Measurements from ENCODE around the gene UBXN11. TPM values are rescaled to one million over a fixed set of nuclear protein-coding genes. Genes with fewer than 3 reads are reported as not detected.

Gene UBXN11
- total RNA-seq, 1 experiment from 2014 or later = 5.3 TPM

DNA sequence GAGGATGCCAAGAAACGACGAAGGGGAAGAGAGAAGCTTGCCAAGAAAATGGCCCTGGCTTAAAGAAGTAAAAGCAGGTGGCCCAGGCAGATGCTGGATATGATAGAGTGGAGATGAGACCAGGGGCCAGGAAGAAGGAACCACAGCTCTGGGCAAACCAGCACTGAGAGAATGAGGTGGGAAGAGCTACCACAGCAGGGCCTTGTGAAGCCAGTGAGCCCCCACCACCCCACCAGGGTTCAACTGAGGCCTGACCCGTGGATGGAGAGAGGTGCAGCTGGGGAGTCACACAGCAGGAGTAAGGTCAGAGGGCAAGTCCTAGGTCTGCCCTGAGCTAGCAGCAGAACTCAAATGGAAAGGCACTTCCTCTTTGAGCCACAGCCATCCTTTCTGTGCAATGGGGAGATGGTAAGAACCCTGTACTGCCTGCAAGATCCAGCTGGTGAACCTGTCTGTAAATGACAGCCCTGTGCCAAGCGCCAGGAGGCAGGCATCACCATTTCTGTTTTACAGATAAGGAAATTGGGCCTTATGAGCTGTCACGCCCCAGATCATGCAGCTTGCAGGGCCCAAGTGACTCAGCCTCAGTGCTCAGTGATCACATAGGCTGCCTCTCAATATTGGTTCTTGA, 18.0 kb downstream of the UBXN11 start:
- Histone ChIP-seq H3K27ac (no peak overlapping the region), H3K4me1 (peaks cover 23% of the 10 kb centered on the region), H3K36me3 (no peaks in the 10 kb centered on the region), H3K4me3 (no peak overlapping the region), H3K27me3 (no peaks in the 10 kb centered on the region), H3K9me3 (replicated peaks) (no peaks in the 10 kb centered on the region)
- no peak for DNase-seq

DNA sequence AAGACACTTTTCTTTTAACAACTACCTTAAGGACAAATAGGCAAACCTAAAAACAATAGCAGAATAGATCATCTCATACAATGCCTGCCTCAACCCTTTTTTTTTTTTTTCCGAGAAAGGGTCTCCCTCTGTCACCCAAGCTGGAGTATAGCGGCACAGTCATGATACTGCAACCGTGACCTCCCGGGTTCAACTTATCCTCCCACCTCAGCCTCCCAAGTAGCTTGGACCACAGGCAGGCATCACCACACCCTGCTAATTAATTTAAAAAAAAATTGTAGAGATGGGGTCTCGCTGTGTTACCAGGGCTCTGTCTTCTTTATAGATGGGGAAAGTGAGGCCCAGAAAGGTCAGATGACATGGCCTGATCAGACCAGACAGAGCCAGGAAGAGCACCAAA, 18.6 kb downstream of the UBXN11 start:
- H3K36me3 ChIP-seq = no peaks in the 10 kb centered on the region
- no peaks in the 10 kb centered on the region for H3K27me3 ChIP-seq
- no peaks in the 10 kb centered on the region for H3K9me3 ChIP-seq (replicated peaks)
- H3K4me1 ChIP-seq = peaks cover 23% of the 10 kb centered on the region
- H3K27ac ChIP-seq = no peak overlapping the region
- DNase-seq = no peak
- H3K4me3 ChIP-seq = no peak overlapping the region

DNA sequence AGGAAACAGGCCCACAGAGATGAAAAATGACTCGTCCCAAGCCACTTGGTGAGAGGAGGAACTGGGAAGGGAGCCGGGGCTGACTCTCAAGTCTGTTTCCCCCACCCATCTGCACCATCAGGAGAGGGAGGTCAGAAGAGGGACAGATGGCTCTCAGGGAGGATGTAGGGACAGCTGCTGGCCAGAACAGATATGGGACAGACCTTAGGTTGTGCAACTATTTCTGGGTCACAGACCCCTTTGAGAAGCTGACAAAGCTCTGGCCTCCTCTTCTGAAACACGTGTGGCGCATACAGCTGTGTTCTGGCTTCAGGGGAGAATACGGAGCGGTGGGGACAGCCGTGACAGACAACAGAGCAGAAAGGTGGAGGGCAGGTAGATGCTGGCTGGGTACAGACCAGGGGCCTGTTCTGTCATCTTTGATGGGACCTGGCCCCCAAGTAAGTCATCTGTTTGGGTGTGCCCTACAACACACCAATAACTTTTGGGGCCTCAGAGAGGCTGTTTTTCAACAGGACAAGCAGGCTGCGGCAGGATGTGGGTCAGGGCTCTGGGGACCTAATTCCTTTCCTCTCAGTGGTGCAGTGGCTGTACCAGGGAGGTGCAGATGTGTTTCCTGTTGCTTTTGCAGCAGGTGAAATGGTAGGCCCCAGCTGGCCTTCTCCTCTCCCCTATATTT, 19.3 kb downstream of the UBXN11 start:
- Histone ChIP-seq H3K36me3 (no peaks in the 10 kb centered on the region), H3K4me1 (peaks cover 23% of the 10 kb centered on the region), H3K27ac (peak overlapping the region; percentile 39), H3K4me3 (no peak overlapping the region), H3K27me3 (no peaks in the 10 kb centered on the region), H3K9me3 (replicated peaks) (no peaks in the 10 kb centered on the region)
- peak; percentile 40 to 62 for DNase-seq

DNA sequence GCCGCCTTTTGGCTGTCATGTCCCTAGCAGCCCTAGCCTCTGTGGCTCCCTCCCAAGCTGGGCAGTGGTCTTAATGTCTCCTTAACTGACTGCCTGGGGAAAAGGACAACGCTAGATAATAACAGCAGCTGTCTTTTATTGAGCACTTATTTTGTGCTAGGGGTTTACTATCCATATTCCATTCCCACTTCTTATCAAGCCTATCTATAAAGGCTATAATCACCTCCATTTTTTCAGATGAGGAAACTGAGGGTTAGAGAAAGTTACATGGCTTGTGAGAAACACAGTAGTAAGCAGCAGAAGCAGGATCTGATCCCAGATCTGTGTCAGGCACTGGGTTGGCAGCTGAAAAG, 20.4 kb downstream of the UBXN11 start:
- H3K27me3 ChIP-seq = no peaks in the 10 kb centered on the region
- DNase-seq = no peak

DNA sequence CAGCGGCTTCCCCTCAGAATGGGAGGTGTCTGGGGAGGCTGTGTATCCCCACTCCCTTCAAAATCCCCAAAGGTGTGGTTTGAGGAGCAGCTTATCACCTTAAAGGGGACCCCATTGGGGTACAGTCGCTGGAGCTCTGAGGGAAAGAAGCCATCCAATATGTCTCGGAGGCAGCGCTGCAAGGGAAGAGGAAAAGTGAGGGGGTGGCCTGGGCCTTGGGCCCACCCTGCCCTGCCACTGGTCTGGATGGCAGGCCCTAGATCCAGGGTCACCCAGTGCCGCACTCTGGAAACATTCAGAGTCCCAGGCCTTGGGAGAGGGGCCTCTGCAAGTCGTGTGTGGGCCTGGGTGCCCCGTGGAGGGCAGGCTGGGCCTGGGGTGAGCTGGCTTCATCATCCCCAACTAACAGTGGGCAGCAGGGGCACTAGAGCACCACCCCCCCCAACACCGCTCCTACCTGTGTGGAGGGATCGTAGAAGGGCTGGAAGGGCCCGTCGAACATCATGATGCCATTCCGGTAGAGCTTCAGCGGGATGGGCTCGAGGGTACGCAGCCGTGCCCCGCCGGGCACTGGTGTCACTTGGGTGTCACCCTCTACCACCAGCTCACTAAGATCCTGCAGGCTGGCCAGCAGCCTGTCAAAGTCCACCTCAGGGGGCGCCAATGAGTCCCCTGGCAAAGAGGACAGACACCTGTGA, 20.9 kb downstream of the UBXN11 start:
- H3K27ac ChIP-seq = no peak overlapping the region
- no peaks in the 10 kb centered on the region for H3K9me3 ChIP-seq (replicated peaks)
- DNase-seq = peak; percentile 41 to 52
- no peaks in the 10 kb centered on the region for H3K27me3 ChIP-seq
- H3K4me3 ChIP-seq = no peak overlapping the region
- H3K36me3 ChIP-seq = no peaks in the 10 kb centered on the region
- peaks cover 30% of the 10 kb centered on the region for H3K4me1 ChIP-seq

More for the DNA sequence above, 20.4 kb downstream of the UBXN11 start:
- Histone ChIP-seq H3K4me1 (peaks cover 30% of the 10 kb centered on the region), H3K27ac (no peak overlapping the region), H3K4me3 (no peak overlapping the region), H3K9me3 (replicated peaks) (no peaks in the 10 kb centered on the region), H3K36me3 (no peaks in the 10 kb centered on the region)

DNA sequence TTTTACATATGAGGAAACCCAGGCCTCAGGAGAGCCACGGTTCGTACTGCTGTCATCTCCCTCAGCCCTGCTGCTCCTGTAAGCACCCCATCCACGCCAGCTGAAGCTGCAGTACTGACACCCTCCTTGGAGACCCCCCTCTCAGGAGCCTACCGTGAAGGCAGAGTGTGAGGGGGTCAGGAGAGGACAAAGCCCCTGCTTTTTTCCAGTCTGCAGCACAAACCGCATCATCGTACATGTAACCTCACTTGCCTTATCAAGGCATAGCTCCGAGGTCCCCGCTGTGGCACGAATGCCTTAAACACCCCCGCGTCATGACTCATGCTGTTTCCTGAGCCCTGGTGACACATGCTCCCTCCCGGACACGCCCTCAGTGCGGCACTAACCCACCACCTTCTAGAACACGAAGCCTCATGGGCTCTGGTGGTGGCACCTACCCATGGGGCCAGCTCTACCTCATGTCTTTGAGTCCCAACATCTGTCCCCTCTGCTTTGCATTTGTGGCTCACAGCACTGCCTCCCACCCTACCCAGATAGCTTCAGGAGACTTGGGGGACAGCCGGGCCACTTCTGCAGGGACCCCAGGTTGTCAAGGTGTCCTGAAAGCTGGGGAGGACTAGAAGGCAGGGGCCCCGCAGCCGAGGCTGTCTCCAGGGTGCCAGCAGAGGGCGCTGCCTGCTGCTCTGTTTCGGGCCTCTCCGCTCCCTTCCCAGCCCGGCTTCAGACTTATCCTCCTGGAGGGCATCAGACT, 21.7 kb downstream of the UBXN11 start:
- Histone ChIP-seq H3K4me1 (peaks cover 30% of the 10 kb centered on the region), H3K27ac (0 out of 2 replicates have a peak overlapping the region, but pooled peaks have one; percentile 1), H3K9me3 (replicated peaks) (no peaks in the 10 kb centered on the region), H3K27me3 (no peaks in the 10 kb centered on the region), H3K4me3 (no peak overlapping the region), H3K36me3 (no peaks in the 10 kb centered on the region)
- peak; percentile 72 to 77 for DNase-seq

DNA sequence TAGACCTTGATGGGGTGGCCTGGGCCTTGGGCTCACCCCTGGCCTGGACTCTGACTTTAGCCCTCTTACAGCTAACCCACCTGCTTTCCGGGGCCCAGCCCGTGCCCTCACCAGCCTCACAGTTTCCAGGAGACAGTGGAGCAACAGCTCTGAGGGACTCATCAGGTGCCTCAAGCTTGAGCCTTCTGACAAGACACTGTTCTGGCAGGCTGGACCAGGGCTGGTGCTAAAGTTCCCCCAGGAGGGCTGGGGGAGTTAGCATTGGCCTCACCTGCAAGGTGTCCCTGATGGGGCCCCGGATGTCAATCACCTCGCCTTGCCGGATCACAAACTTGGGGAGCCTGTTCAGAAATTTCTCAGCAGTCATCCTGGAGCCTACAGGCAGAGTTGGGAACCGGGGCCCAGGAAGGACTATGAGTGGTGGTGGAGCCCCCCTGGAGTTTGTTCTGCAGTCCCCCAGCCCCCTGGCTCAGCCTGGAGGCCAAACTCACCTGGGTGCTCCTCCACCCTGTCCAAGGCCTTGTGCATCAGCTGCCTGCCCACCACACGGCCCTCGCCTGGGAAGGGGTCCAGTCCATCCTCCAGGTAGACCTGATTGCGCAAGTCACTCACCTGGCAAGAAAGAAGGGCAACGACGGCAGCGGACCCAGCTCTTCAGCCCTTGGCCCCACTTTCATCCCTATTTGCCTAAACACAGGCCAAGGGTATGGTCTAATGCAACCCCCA, 22.4 kb downstream of the UBXN11 start:
- no peak for DNase-seq
- H3K4me3 ChIP-seq = no peak overlapping the region
- no peaks in the 10 kb centered on the region for H3K27me3 ChIP-seq
- H3K27ac ChIP-seq = no peak overlapping the region
- H3K36me3 ChIP-seq = no peaks in the 10 kb centered on the region
- peaks cover 33% of the 10 kb centered on the region for H3K4me1 ChIP-seq
- H3K9me3 ChIP-seq (replicated peaks) = no peaks in the 10 kb centered on the region

DNA sequence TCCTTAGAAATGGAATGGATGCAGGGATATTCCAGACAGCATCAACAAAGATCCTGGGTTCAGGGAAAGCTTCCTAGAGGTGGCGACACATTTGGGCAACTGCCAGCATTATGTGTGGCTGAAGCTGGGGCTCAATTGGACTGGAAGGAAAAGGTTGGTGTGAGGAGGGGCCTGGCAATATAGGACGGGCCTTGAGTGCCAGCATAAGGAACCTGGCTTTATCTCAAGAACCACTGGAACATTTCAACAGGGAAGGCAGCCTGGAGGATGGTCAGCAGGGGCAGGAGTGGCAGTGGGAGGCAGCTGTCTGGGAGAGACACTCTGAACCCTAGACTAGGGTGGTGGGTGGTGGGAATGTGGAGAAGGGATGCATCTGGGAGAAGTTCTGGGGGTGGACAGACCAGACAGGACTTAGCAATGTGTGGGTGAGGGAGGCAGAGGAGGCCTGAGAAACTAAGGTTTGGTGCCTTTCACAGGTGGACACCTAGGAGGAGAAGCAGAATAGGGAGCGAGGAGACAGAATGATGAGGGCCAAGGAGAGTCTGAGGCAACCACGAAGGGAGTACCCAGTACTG, 23.1 kb downstream of the UBXN11 start:
- H3K4me1 ChIP-seq = peaks cover 39% of the 10 kb centered on the region
- no peaks in the 10 kb centered on the region for H3K27me3 ChIP-seq
- H3K27ac ChIP-seq = no peak overlapping the region
- H3K9me3 ChIP-seq (replicated peaks) = no peaks in the 10 kb centered on the region
- no peaks in the 10 kb centered on the region for H3K36me3 ChIP-seq
- DNase-seq = no peak
- no peak overlapping the region for H3K4me3 ChIP-seq

DNA sequence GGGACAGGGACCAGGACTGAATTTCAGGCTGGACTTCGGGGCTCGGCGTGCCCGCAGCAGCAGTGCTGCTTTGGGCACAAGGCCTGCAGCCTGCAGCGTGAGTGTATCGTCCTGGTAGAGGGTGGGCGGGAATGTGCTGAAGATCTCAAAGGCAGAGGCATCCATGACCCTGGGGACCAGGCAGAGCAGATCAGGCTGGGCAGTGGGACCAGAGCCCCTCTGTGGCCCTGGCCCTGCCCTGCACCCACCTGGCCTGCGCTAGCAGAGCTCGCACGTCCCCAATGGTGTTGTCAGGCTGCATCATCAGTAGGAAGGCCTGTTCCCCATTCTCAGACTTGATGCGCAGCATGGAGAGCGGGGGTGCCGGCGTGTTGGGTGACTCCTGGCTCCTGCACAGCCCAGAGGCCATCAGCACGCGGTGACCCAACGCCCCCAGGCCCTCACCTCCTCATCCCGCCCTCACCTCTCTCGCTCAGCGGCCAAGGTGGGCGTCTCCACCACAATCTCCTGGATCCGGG, 24.0 kb downstream of the UBXN11 start:
- Histone ChIP-seq H3K36me3 (peaks cover 3% of the 10 kb centered on the region), H3K27me3 (no peaks in the 10 kb centered on the region), H3K4me3 (no peak overlapping the region), H3K4me1 (peaks cover 44% of the 10 kb centered on the region), H3K27ac (no peak overlapping the region), H3K9me3 (replicated peaks) (no peaks in the 10 kb centered on the region)
- DNase-seq = no peak

DNA sequence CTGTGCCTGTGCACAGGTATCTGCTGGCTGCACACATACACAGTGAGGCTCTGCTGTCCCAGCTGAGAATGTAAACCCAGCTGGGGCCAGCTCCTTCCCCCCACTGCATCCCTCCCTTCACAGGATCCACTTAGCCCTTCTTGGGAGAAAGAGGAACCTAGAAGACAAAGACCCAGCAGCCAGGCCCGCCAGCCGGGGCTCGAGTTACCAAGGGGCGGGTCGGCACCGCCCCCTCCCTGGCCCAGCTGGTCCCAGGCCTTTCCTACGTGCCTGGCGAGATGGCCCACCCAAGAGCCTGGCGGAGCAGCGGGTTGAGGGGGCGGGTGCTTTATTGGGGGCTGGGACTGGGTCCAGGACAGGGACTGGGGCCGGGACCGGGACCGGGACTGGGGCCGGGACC, 24.5 kb downstream of the UBXN11 start:
- H3K4me3 ChIP-seq = no peak overlapping the region
- DNase-seq = peak; percentile 38 to 51
- H3K27me3 ChIP-seq = no peaks in the 10 kb centered on the region
- no peak overlapping the region for H3K27ac ChIP-seq
- H3K9me3 ChIP-seq (replicated peaks) = no peaks in the 10 kb centered on the region
- peaks cover 8% of the 10 kb centered on the region for H3K36me3 ChIP-seq
- H3K4me1 ChIP-seq = peaks cover 44% of the 10 kb centered on the region

DNA sequence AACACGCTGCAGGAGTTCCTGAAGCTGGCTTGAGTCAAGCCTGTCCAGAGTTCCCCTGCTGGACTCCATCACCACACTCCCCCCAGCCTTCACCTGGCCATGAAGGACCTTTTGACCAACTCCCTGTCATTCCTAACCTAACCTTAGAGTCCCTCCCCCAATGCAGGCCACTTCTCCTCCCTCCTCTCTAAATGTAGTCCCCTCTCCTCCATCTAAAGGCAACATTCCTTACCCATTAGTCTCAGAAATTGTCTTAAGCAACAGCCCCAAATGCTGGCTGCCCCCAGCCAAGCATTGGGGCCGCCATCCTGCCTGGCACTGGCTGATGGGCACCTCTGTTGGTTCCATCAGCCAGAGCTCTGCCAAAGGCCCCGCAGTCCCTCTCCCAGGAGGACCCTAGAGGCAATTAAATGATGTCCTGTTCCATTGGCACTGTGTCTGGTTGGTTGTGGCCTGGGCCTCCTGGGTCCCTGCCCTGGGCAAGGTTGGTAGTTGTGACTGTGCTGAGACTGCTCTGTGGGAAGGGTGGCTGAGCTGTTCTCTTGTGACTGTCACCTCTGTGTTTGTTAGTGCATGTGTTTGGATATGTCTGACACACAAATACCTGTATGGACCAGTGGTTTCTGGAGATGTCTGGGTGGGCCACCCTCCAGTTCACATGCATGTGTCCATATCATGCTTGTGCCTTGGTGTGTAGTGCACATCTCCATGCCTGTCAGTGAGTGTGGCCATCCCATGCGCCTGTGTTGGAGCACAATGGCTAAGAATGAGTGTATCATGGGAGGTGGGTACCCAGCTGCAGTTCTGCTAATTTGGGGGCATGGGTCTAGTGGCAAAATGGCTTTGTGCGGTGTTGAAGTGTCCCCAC, 25.1 kb downstream of the UBXN11 start:
- H3K9me3 ChIP-seq (replicated peaks) = no peaks in the 10 kb centered on the region
- H3K27ac ChIP-seq = no peak overlapping the region
- DNase-seq = no peak
- no peaks in the 10 kb centered on the region for H3K27me3 ChIP-seq
- H3K36me3 ChIP-seq = peaks cover 12% of the 10 kb centered on the region
- H3K4me3 ChIP-seq = no peak overlapping the region
- peaks cover 46% of the 10 kb centered on the region for H3K4me1 ChIP-seq

DNA sequence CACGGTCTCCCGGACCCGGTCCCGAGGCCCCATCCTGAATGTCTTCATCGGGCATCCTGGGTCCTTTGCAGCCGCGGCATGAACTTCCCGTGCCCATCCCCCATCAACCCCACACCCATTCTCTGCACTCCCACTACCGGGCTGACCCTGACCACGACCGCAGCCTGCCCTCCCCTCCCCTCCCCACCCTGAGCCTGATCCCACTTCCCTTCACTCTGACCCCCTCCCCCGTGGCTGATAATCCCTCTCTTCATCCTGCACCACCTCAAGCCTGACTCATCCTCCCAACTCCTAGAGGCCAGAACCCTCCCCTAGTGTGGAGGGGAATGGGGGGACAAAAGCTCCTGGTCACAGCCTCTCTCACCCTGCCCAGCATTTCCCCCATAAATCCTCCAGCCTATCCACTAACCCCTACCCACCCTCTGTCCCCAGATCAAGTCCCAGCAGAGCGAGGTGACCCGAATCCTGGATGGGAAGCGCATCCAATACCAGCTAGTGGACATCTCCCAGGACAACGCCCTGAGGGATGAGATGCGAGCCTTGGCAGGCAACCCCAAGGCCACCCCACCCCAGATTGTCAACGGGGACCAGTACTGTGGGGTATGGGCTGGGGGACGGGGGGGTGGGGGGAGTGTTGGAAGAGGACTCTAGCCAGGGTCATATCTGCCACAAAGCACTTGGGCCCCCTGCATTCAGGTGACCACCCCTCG, 25.9 kb downstream of the UBXN11 start:
- Histone ChIP-seq H3K4me1 (peaks cover 55% of the 10 kb centered on the region), H3K27ac (peak overlapping the region; percentile 74), H3K36me3 (peaks cover 12% of the 10 kb centered on the region), H3K9me3 (replicated peaks) (no peaks in the 10 kb centered on the region), H3K4me3 (peak overlapping the region; percentile 68), H3K27me3 (no peaks in the 10 kb centered on the region)
- peak; percentile 53 to 57 for DNase-seq

Data from SJCRH30 (cell line).